HG02943 (cell line): ENCODE measurements around the gene RAB6A.
"Not testable (repeated sequence)": the region's sequence is repeated elsewhere in the genome, so short reads cannot be mapped to it uniquely, and the experiment has no call there.

Experiments
- ATAC-seq: cut with Tn5 transposase; IDR thresholded peaks from one replicate; pipeline ENCODE4 v1.9.1; 2021; ENCODE audit warnings: mild to moderate bottlenecking, low read depth, moderate library complexity; ENCODE audit not compliant: unreplicated experiment

RAB6A gene

GRCh38 chr11:73729594-73730206 lies 31.2 kb downstream of the RAB6A start:
- ATAC-seq: no peak

GRCh38 chr11:73728000-73728399 lies 32.9 kb downstream of the RAB6A start:
- ATAC-seq: no peak

GRCh38 chr11:73726825-73727224 lies 34.0 kb downstream of the RAB6A start:
- no peak for ATAC-seq

GRCh38 chr11:73717136-73717535 lies 43.7 kb downstream of the RAB6A start:
- no peak for ATAC-seq

- ATAC-seq: no peak
Measured at GRCh38 chr11:73716153-73717056, 44.5 kb downstream of the RAB6A start.

- ATAC-seq: no peak
Measured at GRCh38 chr11:73715541-73715940, 45.3 kb downstream of the RAB6A start.

GRCh38 chr11:73710964-73711363 lies 49.9 kb downstream of the RAB6A start:
- ATAC-seq: no peak

- ATAC-seq: no peak
Measured at GRCh38 chr11:73705053-73705452, 55.8 kb downstream of the RAB6A start.

GRCh38 chr11:73693899-73694525 lies 66.9 kb downstream of the RAB6A start:
- no peak for ATAC-seq

GRCh38 chr11:73680687-73681086 lies 80.2 kb downstream of the RAB6A start:
- no peak for ATAC-seq

GRCh38 chr11:73676552-73676951 lies 84.3 kb downstream of the RAB6A start:
- ATAC-seq: not testable (repeated sequence)

GRCh38 chr11:73671701-73672100 lies 89.2 kb downstream of the RAB6A start:
- no peak for ATAC-seq

GRCh38 chr11:73670808-73671207 lies 90.1 kb downstream of the RAB6A start:
- no peak for ATAC-seq

- ATAC-seq: no peak
Measured at GRCh38 chr11:73667891-73668290, 93.0 kb downstream of the RAB6A start.

GRCh38 chr11:73664877-73665276 lies 96.0 kb downstream of the RAB6A start:
- ATAC-seq: no peak

- no peak for ATAC-seq
Measured at GRCh38 chr11:73663604-73664495, 97.0 kb downstream of the RAB6A start.

GRCh38 chr11:73662445-73663157 lies 98.3 kb downstream of the RAB6A start:
- no peak for ATAC-seq

- peak; percentile 59 for ATAC-seq
Measured at GRCh38 chr11:73661035-73661628, 99.7 kb downstream of the RAB6A start.

- no peak for ATAC-seq
Measured at GRCh38 chr11:73660497-73661034, 100.3 kb downstream of the RAB6A start.
